Measurements from ENCODE around the gene TRPM3. TPM values are rescaled to one million over a fixed set of nuclear protein-coding genes. Genes with fewer than 3 reads are reported as not detected.

Gene TRPM3
- total and polyA plus RNA-seq, 2 of the 8 experiments (the other 6 are each of a cell fraction or from before 2014, with no cell fraction given), result 2.4 to 10.9 TPM

GRCh38 chr9:70816316-70816715 is 305.1 kb downstream of the TRPM3 start:
- no peak overlapping the region for H3K56ac ChIP-seq (replicated peaks; ENCODE audit: insufficient read length, low read depth, low read length)
- FAIRE-seq (no peak), DNase-seq (ENCODE audit: low read depth in 1 of 2, low spot score in 2 of 2) (no peak)
- no peak overlapping the region for H4K8ac ChIP-seq (ENCODE audit: extremely low read depth, insufficient read depth, low read length)
- no peak overlapping the region for H3K4ac ChIP-seq (replicated peaks; ENCODE audit: insufficient read length, low read depth, low read length)
- no peaks in the 10 kb centered on the region; the same call in 1 of the 2 replicates for H3K23me2 ChIP-seq (ENCODE audit: low read depth, low read length)
- no peaks in the 10 kb centered on the region for H3K9me3 ChIP-seq (ENCODE audit: insufficient read depth in 2 of 2, low read depth in 1 of 2, low read length in 1 of 2)
- no peak overlapping the region for H3K14ac ChIP-seq (ENCODE audit: insufficient read length)
- no peaks in the 10 kb centered on the region for H3K79me2 ChIP-seq (ENCODE audit: control insufficient read depth in 1 of 2, insufficient read depth in 2 of 2, low read length in 2 of 2)
- H3K4me2 ChIP-seq (ENCODE audit: insufficient read depth in 1 of 2, low read depth in 2 of 2, low read length in 2 of 2), result no peak overlapping the region
- no peak overlapping the region for H4K5ac ChIP-seq (ENCODE audit: insufficient read length, low read depth, low read length)
- no peaks in the 10 kb centered on the region for H4K20me1 ChIP-seq (replicated peaks in 1 of 2; ENCODE audit: control insufficient read depth in 1 of 2, insufficient read depth in 2 of 2, low read length in 2 of 2)
- no peak overlapping the region for H2AK5ac ChIP-seq (ENCODE audit: low read depth, low read length)
- WGBS, 2 experiments (ENCODE audit: extremely low coverage in 1 of 2, insufficient coverage in 1 of 2, insufficient read length in 1 of 2, insufficient replicate concordance in 2 of 2, low coverage in 1 of 2, low lambda C conversion rate in 2 of 2, missing lambda C conversion rate in 1 of 2), result 90% methylated on average over 1 of the region's 1 CpG; no CpG with 5 or more reads in 1 of the 2 experiments
- no peaks in the 10 kb centered on the region; a peak in 1 of 8 replicates for H3K36me3 ChIP-seq (ENCODE audit: control insufficient read depth in 2 of 4, insufficient read depth in 4 of 4, low read length in 3 of 4)
- POLR2A ChIA-PET (ENCODE audit: partially characterized antibody), result no interaction called here
- H2BK12ac ChIP-seq (ENCODE audit: low read depth, low read length), result no peak overlapping the region
- no peaks in the 10 kb centered on the region for H3K79me1 ChIP-seq (ENCODE audit: low read depth, low read length)
- TF ChIP-seq SIN3A (conservative IDR thresholded peaks at IDR 0.05 in 1 of 2, IDR thresholded peaks at IDR 0.05 in 1 of 2; ENCODE audit: low read depth in 1 of 2, low read length in 2 of 2) (no peak), GABPA (IDR thresholded peaks at IDR 0.05; ENCODE audit: borderline replicate concordance, insufficient read depth, low read length) (no peak), GTF2F1 (IDR thresholded peaks at IDR 0.05; ENCODE audit: borderline replicate concordance, low read depth, low read length) (no peak), EZH2 (IDR thresholded peaks at IDR 0.05; ENCODE audit: low read depth, low read length, severe bottlenecking) (no peak), PHF8 (conservative IDR thresholded peaks at IDR 0.05; ENCODE audit: low read depth, low read length) (no peak)
- no peaks in the 10 kb centered on the region for H3K4me1 ChIP-seq (replicated peaks in 1 of 4; ENCODE audit: control insufficient read depth in 3 of 4, insufficient read depth in 4 of 4, low read length in 3 of 4)
- no peak overlapping the region for H2BK120ac ChIP-seq (replicated peaks; ENCODE audit: low read depth, low read length)
- H3K27ac ChIP-seq (ENCODE audit: low read depth, low read length), result no peak overlapping the region
- H4K91ac ChIP-seq (replicated peaks; ENCODE audit: insufficient read length, low read length), result no peak overlapping the region
- H3K27me3 ChIP-seq (replicated peaks in 1 of 4; ENCODE audit: control insufficient read depth in 3 of 4, extremely low read depth in 1 of 4, insufficient read depth in 3 of 4, low read length in 3 of 4), result no peaks in the 10 kb centered on the region
- no peak overlapping the region for H2BK5ac ChIP-seq (ENCODE audit: low read depth, low read length)
- H2BK15ac ChIP-seq (ENCODE audit: low read length), result no peak overlapping the region
- CTCF ChIA-PET (ENCODE audit: partially characterized antibody), result interaction anchor here (0.7 to 1.4 kb wide), 2 partner anchors 12 to 18 kb away, joined by 3 read pairs; no protein-coding TSS in a partner anchor
- no peak overlapping the region for H2AFZ ChIP-seq (ENCODE audit: low read length)
- H3K9ac ChIP-seq (replicated peaks in 1 of 4; ENCODE audit: extremely low read depth in 1 of 4, low read depth in 3 of 4, low read length in 3 of 4), result no peak overlapping the region
- no peak overlapping the region for H3K18ac ChIP-seq (ENCODE audit: extremely low read depth, low read length)
- no peak overlapping the region for H3K23ac ChIP-seq (ENCODE audit: insufficient read length)
- H2BK20ac ChIP-seq (ENCODE audit: low read length), result no peak overlapping the region
- H3K4me3 ChIP-seq (ENCODE audit: extremely low read depth in 1 of 4, insufficient read depth in 2 of 4, low read depth in 3 of 4, low read length in 4 of 4), result no peak overlapping the region

Data from H1 (cell line).